RWPE2 (cell line): Measurements from ENCODE around the gene DMRTC2.

Experiments used
- ATAC-seq: fragments of 200-7000 bp; cut with Tn5 transposase; 3 replicates; pipeline ENCODE4 v1.9.1; 2021; ENCODE audit warnings: low read depth
- DNase-seq: peaks from one replicate; pipeline ENCODE4 v3.0.0-alpha.2; 2020; ENCODE audit warnings: low spot score
- H3K27ac ChIP-seq: fragments of 450-650 bp; 2 replicates; pipeline ENCODE4 v1.5.1; 2017; ENCODE audit warnings: mild to moderate bottlenecking; ENCODE audit not compliant: poor library complexity, severe bottlenecking
- H3K27me3 ChIP-seq: fragments of 250-450 bp; sonication (Bioruptor Pico); 2 replicates; pipeline ENCODE4 v1.5.1; 2021; ENCODE audit warnings: mild to moderate bottlenecking, moderate library complexity; ENCODE audit not compliant: insufficient read depth, poor library complexity, severe bottlenecking
- H3K36me3 ChIP-seq: fragments of 250-450 bp; sonication (Bioruptor Pico); 2 replicates; pipeline ENCODE4 v1.5.1; 2020; ENCODE audit warnings: low read depth, mild to moderate bottlenecking, moderate library complexity
- H3K4me1 ChIP-seq: fragments of 250-450 bp; sonication (Bioruptor Pico); 2 replicates; pipeline ENCODE4 v1.5.1; 2021; ENCODE audit warnings: mild to moderate bottlenecking, moderate library complexity; ENCODE audit not compliant: insufficient read depth, poor library complexity, severe bottlenecking
- H3K4me3 ChIP-seq: fragments of 250-450 bp; sonication (Bioruptor Pico); 2 replicates; pipeline ENCODE4 v1.5.1; 2021; ENCODE audit warnings: mild to moderate bottlenecking, moderate library complexity; ENCODE audit not compliant: severe bottlenecking
- H3K9me3 ChIP-seq: fragments of 250-450 bp; sonication (Bioruptor Pico); 2 replicates; pipeline ENCODE4 v1.5.1; 2021; ENCODE audit warnings: mild to moderate bottlenecking, moderate library complexity; ENCODE audit not compliant: severe bottlenecking
- CTCF ChIP-seq: fragments of 450-650 bp; IDR thresholded peaks from one replicate; pipeline ENCODE4 v1.5.1; 2017; ENCODE audit warnings: mild to moderate bottlenecking, moderate library complexity; ENCODE audit not compliant: poor library complexity, severe bottlenecking

Gene DMRTC2

GRCh38 chr19:41801792-41802211 is 43.0 kb upstream of the DMRTC2 start:
- ATAC-seq, result no peak
- TF ChIP-seq CTCF, result no peak
- no peak overlapping the region for H3K27ac ChIP-seq

GRCh38 chr19:41802770-41803169 is 42.1 kb upstream of the DMRTC2 start:
- ATAC-seq (no peak), DNase-seq (no peak)
- H3K9me3 ChIP-seq, result no peaks in the 10 kb centered on the region
- H3K4me3 ChIP-seq, result no peak overlapping the region
- TF ChIP-seq CTCF, result no peak
- H3K27ac ChIP-seq, result no peak overlapping the region
- peaks cover 12% of the 10 kb centered on the region for H3K4me1 ChIP-seq
- no peaks in the 10 kb centered on the region for H3K27me3 ChIP-seq
- H3K36me3 ChIP-seq, result no peaks in the 10 kb centered on the region

More at GRCh38 chr19:41801792-41802211, 43.0 kb upstream of the DMRTC2 start:
- no peak for DNase-seq
- Histone ChIP-seq H3K4me1 (peaks cover 12% of the 10 kb centered on the region), H3K9me3 (no peaks in the 10 kb centered on the region), H3K4me3 (no peak overlapping the region), H3K27me3 (no peaks in the 10 kb centered on the region), H3K36me3 (no peaks in the 10 kb centered on the region)

GRCh38 chr19:41804336-41804735 is 40.5 kb upstream of the DMRTC2 start:
- Histone ChIP-seq H3K4me1 (peaks cover 5% of the 10 kb centered on the region), H3K27me3 (no peaks in the 10 kb centered on the region)

GRCh38 chr19:41807176-41807575 is 37.7 kb upstream of the DMRTC2 start:
- no peak overlapping the region for H3K27ac ChIP-seq
- H3K9me3 ChIP-seq, result no peaks in the 10 kb centered on the region
- no peak for DNase-seq
- TF ChIP-seq CTCF, result no peak
- H3K27me3 ChIP-seq, result no peaks in the 10 kb centered on the region
- H3K4me1 ChIP-seq, result no peaks in the 10 kb centered on the region
- H3K36me3 ChIP-seq, result no peaks in the 10 kb centered on the region
- no peak overlapping the region for H3K4me3 ChIP-seq
- ATAC-seq, result no peak

More at GRCh38 chr19:41804336-41804735, 40.5 kb upstream of the DMRTC2 start:
- ATAC-seq (no peak; the same call in 2 of the 3 replicates), DNase-seq (no peak)
- no peak overlapping the region for H3K27ac ChIP-seq
- H3K9me3 ChIP-seq, result no peaks in the 10 kb centered on the region
- TF ChIP-seq CTCF, result no peak
- no peaks in the 10 kb centered on the region for H3K36me3 ChIP-seq
- no peak overlapping the region for H3K4me3 ChIP-seq

- Histone ChIP-seq H3K27ac (no peak overlapping the region), H3K4me1 (no peaks in the 10 kb centered on the region), H3K9me3 (no peaks in the 10 kb centered on the region), H3K36me3 (no peaks in the 10 kb centered on the region), H3K4me3 (no peak overlapping the region), H3K27me3 (no peaks in the 10 kb centered on the region)
- no peak for TF ChIP-seq CTCF
- ATAC-seq, result no peak
- no peak for DNase-seq
Observed at GRCh38 chr19:41808663-41809566, 35.9 kb upstream of the DMRTC2 start.
